Suprapubic skin (tissue), 4 donors: Measurements from ENCODE around the gene ANO4. TPM values are rescaled to one million over a fixed set of nuclear protein-coding genes. Genes with fewer than 3 reads are reported as not detected.

Experiments
- DNase-seq, 2 donors: peaks; one replicate each; pipeline ENCODE4 v3.0.0-alpha.2; 2019; ENCODE audit warnings: low spot score in 2 of 2
- H3K27ac ChIP-seq: fragments of 200-600 bp; sonication (generic); one replicate; pipeline ENCODE4 v1.5.1; 2019
- H3K27me3 ChIP-seq: fragments of 200-600 bp; sonication (generic); one replicate; pipeline ENCODE4 v1.5.1; 2019
- H3K36me3 ChIP-seq: fragments of 200-600 bp; sonication (generic); one replicate; pipeline ENCODE4 v1.5.1; 2019
- H3K4me1 ChIP-seq: fragments of 200-600 bp; sonication (generic); one replicate; pipeline ENCODE4 v1.5.1; 2019
- H3K4me3 ChIP-seq: fragments of 200-600 bp; sonication (generic); one replicate; pipeline ENCODE4 v1.5.1; 2019; ENCODE audit warnings: mild to moderate bottlenecking
- H3K9me3 ChIP-seq: fragments of 200-600 bp; sonication (generic); one replicate; pipeline ENCODE4 v1.5.1; 2019
- EP300 ChIP-seq: sonication (generic); formaldehyde crosslinking; IDR thresholded peaks from one replicate; pipeline ENCODE4 v1.6.1; 2017; ENCODE audit warnings: antibody characterized with exemption
- POLR2A ChIP-seq, 2 donors: fragments of 450-650 bp; IDR thresholded peaks; one replicate each; pipeline ENCODE4 v1.6.1; 2017; ENCODE audit warnings: antibody characterized with exemption in 2 of 2, mild to moderate bottlenecking in 2 of 2, moderate library complexity in 2 of 2
- POLR2AphosphoS5 ChIP-seq, 3 donors: sonication (generic); formaldehyde crosslinking; IDR thresholded peaks; one replicate each; pipeline ENCODE4 v1.6.1; 2017; ENCODE audit warnings: antibody characterized with exemption in 3 of 3
- WGBS: methylation state at CpG from one replicate; pipeline ENCODE4 v1.1.5; 2018; 5-methylcytosine and 5-hydroxymethylcytosine counted together
- total RNA-seq, 4 donors: library from RNA; depleted of rRNA; stranded (reverse); fragments of >200 nt; gene quantifications; one replicate each; pipeline ENCODE4 v1.1.0, GENCODE V29; 2016
- TF ChIP-seq, protein P1 (sequence below), 2 donors: fragments of 200-600 bp in 1 of 2; fragments of 450-650 bp in 1 of 2; sonication (generic) in 1 of 2; IDR thresholded peaks; one replicate each; pipeline ENCODE4 v1.5.1; 2016 to 2019; ENCODE audit warnings: antibody characterized with exemption in 2 of 2, mild to moderate bottlenecking in 1 of 2, moderate library complexity in 1 of 2

Gene ANO4
- total RNA-seq, 4 donors from 2014 or later, result 0.30 to 1.2 TPM; not detected in 2

- TF ChIP-seq POLR2AphosphoS5 (IDR thresholded peaks at IDR 0.05), result no peak
- TF ChIP-seq EP300, result no peak
- TF ChIP-seq, protein P1, sequence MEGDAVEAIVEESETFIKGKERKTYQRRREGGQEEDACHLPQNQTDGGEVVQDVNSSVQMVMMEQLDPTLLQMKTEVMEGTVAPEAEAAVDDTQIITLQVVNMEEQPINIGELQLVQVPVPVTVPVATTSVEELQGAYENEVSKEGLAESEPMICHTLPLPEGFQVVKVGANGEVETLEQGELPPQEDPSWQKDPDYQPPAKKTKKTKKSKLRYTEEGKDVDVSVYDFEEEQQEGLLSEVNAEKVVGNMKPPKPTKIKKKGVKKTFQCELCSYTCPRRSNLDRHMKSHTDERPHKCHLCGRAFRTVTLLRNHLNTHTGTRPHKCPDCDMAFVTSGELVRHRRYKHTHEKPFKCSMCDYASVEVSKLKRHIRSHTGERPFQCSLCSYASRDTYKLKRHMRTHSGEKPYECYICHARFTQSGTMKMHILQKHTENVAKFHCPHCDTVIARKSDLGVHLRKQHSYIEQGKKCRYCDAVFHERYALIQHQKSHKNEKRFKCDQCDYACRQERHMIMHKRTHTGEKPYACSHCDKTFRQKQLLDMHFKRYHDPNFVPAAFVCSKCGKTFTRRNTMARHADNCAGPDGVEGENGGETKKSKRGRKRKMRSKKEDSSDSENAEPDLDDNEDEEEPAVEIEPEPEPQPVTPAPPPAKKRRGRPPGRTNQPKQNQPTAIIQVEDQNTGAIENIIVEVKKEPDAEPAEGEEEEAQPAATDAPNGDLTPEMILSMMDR (IDR thresholded peaks at IDR 0.05), result no peak
- TF ChIP-seq POLR2A (IDR thresholded peaks at IDR 0.05), result no peak
- H3K4me1 ChIP-seq, result no peaks in the 10 kb centered on the region
- H3K27me3 ChIP-seq, result no peaks in the 10 kb centered on the region
- 69% methylated on average over 4 of the region's 4 CpGs for WGBS
- no peak overlapping the region for H3K4me3 ChIP-seq
- no peak for DNase-seq
- no peak overlapping the region for H3K27ac ChIP-seq
- no peaks in the 10 kb centered on the region for H3K36me3 ChIP-seq
- no peaks in the 10 kb centered on the region for H3K9me3 ChIP-seq
These were observed 160.6 kb downstream of the ANO4 start for GRCh38 chr12:100955139-100955538.

GRCh38 chr12:100956311-100956852, 161.8 kb downstream of the ANO4 start:
- Histone ChIP-seq H3K36me3 (no peaks in the 10 kb centered on the region), H3K27me3 (no peaks in the 10 kb centered on the region), H3K27ac (no peak overlapping the region), H3K4me1 (no peaks in the 10 kb centered on the region), H3K4me3 (no peak overlapping the region), H3K9me3 (no peaks in the 10 kb centered on the region)
- 52% methylated on average over 5 of the region's 5 CpGs for WGBS
- TF ChIP-seq, protein P1 (IDR thresholded peaks at IDR 0.05), result no peak
- DNase-seq, result no peak

- no peak for DNase-seq
- Histone ChIP-seq H3K4me1 (no peaks in the 10 kb centered on the region), H3K36me3 (no peaks in the 10 kb centered on the region), H3K27ac (no peak overlapping the region), H3K4me3 (no peak overlapping the region), H3K27me3 (no peaks in the 10 kb centered on the region), H3K9me3 (no peaks in the 10 kb centered on the region)
- TF ChIP-seq EP300 (no peak), POLR2AphosphoS5 (IDR thresholded peaks at IDR 0.05) (no peak)
- 22% methylated on average over 1 of the region's 1 CpG for WGBS
These were observed 164.9 kb downstream of the ANO4 start for GRCh38 chr12:100959481-100959880.

DNA sequence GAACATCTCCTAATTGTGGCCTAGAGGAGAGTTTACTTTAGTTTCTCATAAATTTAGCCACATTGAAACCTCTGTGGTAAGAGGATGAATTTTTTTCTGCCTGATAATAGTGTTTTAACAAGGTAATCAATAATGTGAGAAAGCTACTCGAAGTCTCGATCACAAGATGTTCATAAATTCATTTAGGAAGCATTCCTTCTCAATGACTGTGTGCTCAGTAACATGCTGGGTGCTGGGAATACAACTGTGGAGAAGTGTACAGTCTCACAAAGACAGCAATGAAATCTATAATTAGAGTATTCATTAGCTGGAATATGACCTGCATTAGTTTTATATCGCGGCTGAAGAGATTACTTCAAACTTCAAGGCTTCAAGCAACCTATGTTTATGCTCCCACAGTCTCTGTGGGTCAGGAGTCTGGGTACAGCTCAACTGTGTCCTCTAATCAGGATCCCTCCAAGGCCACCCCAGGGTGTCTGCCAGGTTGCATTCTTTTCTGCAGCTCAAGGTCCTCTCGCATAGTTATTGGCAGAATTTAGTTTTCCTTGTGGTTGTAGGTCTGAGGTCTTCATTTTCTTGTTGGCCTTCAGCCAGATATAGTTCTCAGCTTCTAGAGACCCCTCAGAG, 167.6 kb downstream of the ANO4 start:
- H3K27me3 ChIP-seq, result no peaks in the 10 kb centered on the region
- no peak overlapping the region for H3K27ac ChIP-seq
- no peaks in the 10 kb centered on the region for H3K36me3 ChIP-seq
- H3K9me3 ChIP-seq, result no peaks in the 10 kb centered on the region
- WGBS, result 91% methylated on average over 5 of the region's 5 CpGs
- H3K4me3 ChIP-seq, result no peak overlapping the region
- H3K4me1 ChIP-seq, result no peaks in the 10 kb centered on the region
- no peak for DNase-seq
- no peak for TF ChIP-seq POLR2A (IDR thresholded peaks at IDR 0.05)
- TF ChIP-seq POLR2AphosphoS5 (IDR thresholded peaks at IDR 0.05), result no peak
- no peak for TF ChIP-seq EP300
- TF ChIP-seq, protein P1 (IDR thresholded peaks at IDR 0.05), result no peak

DNA sequence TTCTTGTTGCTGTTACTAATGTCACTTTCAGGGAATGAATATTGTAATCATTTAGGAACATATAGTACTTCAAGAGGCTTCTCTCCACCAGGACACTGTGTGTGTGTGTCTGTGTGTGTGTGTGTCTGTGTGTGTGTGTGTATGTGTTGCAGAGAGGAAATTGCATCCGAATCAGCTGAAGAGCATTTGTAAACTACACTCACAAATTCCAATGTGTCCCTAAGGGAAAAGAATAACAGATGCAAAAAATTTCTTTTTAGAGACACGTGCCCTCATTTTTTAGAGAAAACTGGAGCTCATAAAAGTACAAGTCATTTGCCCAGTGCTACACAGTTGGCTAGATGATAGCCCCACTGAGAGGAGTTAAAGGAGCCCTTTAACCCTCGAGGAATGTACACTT, 168.8 kb downstream of the ANO4 start:
- Histone ChIP-seq H3K36me3 (no peaks in the 10 kb centered on the region), H3K27ac (no peak overlapping the region), H3K9me3 (no peaks in the 10 kb centered on the region), H3K27me3 (no peaks in the 10 kb centered on the region), H3K4me1 (no peaks in the 10 kb centered on the region), H3K4me3 (no peak overlapping the region)
- TF ChIP-seq POLR2AphosphoS5 (IDR thresholded peaks at IDR 0.05), result no peak
- WGBS, result 43% methylated on average over 3 of the region's 3 CpGs
- DNase-seq, result no peak

DNA sequence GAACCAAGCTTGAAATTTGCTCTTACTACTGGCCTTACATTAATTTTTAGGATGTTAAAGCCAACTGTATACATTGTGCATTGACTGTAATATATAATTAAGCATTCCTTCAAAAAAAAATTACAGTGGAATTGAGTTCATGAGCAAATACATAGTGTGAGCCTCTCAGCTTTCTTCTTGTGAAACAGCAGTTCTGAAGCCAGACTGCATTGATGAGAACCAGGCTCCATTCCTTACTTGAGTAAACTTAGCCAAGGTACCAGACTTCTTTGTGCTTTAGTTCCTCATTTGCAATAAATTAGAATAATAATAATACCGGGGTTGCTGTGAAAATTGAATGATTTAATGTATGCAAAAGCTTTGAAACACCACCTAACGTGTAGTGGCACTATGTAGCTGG, 169.5 kb downstream of the ANO4 start:
- no peaks in the 10 kb centered on the region for H3K4me1 ChIP-seq
- H3K27ac ChIP-seq, result no peak overlapping the region
- H3K9me3 ChIP-seq, result no peaks in the 10 kb centered on the region
- no peaks in the 10 kb centered on the region for H3K27me3 ChIP-seq
- H3K36me3 ChIP-seq, result no peaks in the 10 kb centered on the region
- TF ChIP-seq POLR2AphosphoS5 (IDR thresholded peaks at IDR 0.05), result no peak
- TF ChIP-seq POLR2A (IDR thresholded peaks at IDR 0.05), result no peak
- no peak for TF ChIP-seq EP300
- TF ChIP-seq, protein P1 (IDR thresholded peaks at IDR 0.05), result no peak
- 27% methylated on average over 2 of the region's 2 CpGs for WGBS
- no peak overlapping the region for H3K4me3 ChIP-seq
- no peak for DNase-seq
